WTC11 (cell line): Measurements from ENCODE around the gene RASSF8. TPM values are rescaled to one million over a fixed set of nuclear protein-coding genes. Genes with fewer than 3 reads are reported as not detected.

Experiments
- ATAC-seq: fragments of 200-7000 bp; cut with Tn5 transposase; 2 replicates; pipeline ENCODE4 v1.10.0; 2021; ENCODE audit warnings: mild to moderate bottlenecking, moderate library complexity
- CTCF ChIA-PET: fragments of 300-600 bp; sonication (Branson Sonifier 250); formaldehyde crosslinking; loops from one replicate; lab custom pipeline; 2021; ENCODE audit warnings: antibody characterized with exemption; lab: Charles Lee
- POLR2A ChIA-PET: fragments of 350-600 bp; sonication (Branson Sonifier 250); formaldehyde crosslinking; loops from one replicate; lab custom pipeline; 2021; ENCODE audit warnings: antibody characterized with exemption; lab: Charles Lee
- DNase-seq: peaks from one replicate; pipeline ENCODE4 v3.0.0; 2021; ENCODE audit warnings: low spot score
- H3K27ac Mint-ChIP-seq: 2 replicates; pipeline ENCODE4 v1.8.0; 2021; ENCODE audit warnings: mixed read lengths
- H3K27me3 Mint-ChIP-seq: 2 replicates; pipeline ENCODE4 v1.8.0; 2021; ENCODE audit warnings: low read depth, mild to moderate bottlenecking, moderate library complexity, mixed read lengths
- H3K36me3 Mint-ChIP-seq: 2 replicates; pipeline ENCODE4 v1.8.0; 2021; ENCODE audit warnings: mixed read lengths
- H3K4me1 Mint-ChIP-seq: 2 replicates; pipeline ENCODE4 v1.8.0; 2022; ENCODE audit warnings: mixed read lengths
- H3K4me3 Mint-ChIP-seq: 2 replicates; pipeline ENCODE4 v1.8.0; 2021; ENCODE audit warnings: mild to moderate bottlenecking, moderate library complexity, mixed read lengths
- H3K9me3 Mint-ChIP-seq: 2 replicates; pipeline ENCODE4 v1.8.0; 2021; ENCODE audit warnings: mixed read lengths
- FOXJ3 ChIP-seq: sonication (generic); formaldehyde crosslinking; IDR thresholded peaks from 2 replicates; pipeline ENCODE4 v1.9.0; 2021; ENCODE audit warnings: missing genetic modification reagents, mild to moderate bottlenecking, borderline replicate concordance
- NR1H2 ChIP-seq: sonication (generic); formaldehyde crosslinking; IDR thresholded peaks from 2 replicates; pipeline ENCODE4 v1.9.0; 2021; ENCODE audit warnings: mild to moderate bottlenecking, moderate library complexity, missing genetic modification reagents
- ZNF121 ChIP-seq: sonication (generic); formaldehyde crosslinking; IDR thresholded peaks from 2 replicates; pipeline ENCODE4 v1.8.0; 2023; ENCODE audit warnings: missing genetic modification reagents
- ZNF416 ChIP-seq: fragments of 250-450 bp; sonication (Bioruptor Pico); IDR thresholded peaks from 2 replicates; pipeline ENCODE4 v1.9.0; 2021; ENCODE audit warnings: mild to moderate bottlenecking, inconsistent platforms
- total RNA-seq: library from RNA; stranded (reverse); gene quantifications from 3 replicates; pipeline ENCODE4 v1.2.3, GENCODE V29; 2021
- TF ChIP-seq, protein P1 (sequence below): fragments of 250-450 bp; sonication (Bioruptor Pico); IDR thresholded peaks from 2 replicates; pipeline ENCODE4 v1.9.0; 2021; ENCODE audit warnings: moderate library complexity, mild to moderate bottlenecking, inconsistent platforms, borderline replicate concordance
- TF ChIP-seq, protein P2 (sequence below): sonication (generic); formaldehyde crosslinking; IDR thresholded peaks from 2 replicates; pipeline ENCODE4 v1.8.1; 2023; ENCODE audit warnings: mild to moderate bottlenecking, moderate library complexity, missing genetic modification reagents
- TF ChIP-seq, protein P3 (sequence below): sonication (generic); formaldehyde crosslinking; IDR thresholded peaks from 2 replicates; pipeline ENCODE4 v1.8.1; 2022; ENCODE audit warnings: low read depth, missing genetic modification reagents, borderline replicate concordance
- TF ChIP-seq, protein P4 (sequence below): sonication (generic); formaldehyde crosslinking; IDR thresholded peaks from 2 replicates; pipeline ENCODE4 v1.8.1; 2023; ENCODE audit warnings: mild to moderate bottlenecking, missing genetic modification reagents
- TF ChIP-seq, protein P5 (sequence below): sonication (generic); formaldehyde crosslinking; IDR thresholded peaks from 2 replicates; pipeline ENCODE4 v1.8.1; 2022; ENCODE audit warnings: mild to moderate bottlenecking, missing genetic modification reagents, moderate library complexity, borderline replicate concordance
- TF ChIP-seq, protein P6 (sequence below): sonication (generic); formaldehyde crosslinking; conservative IDR thresholded peaks from 2 replicates; pipeline ENCODE4 v1.8.1; 2023; ENCODE audit warnings: mild to moderate bottlenecking, low read depth, missing genetic modification reagents, moderate library complexity
- TF ChIP-seq, protein P7 (sequence below): sonication (generic); formaldehyde crosslinking; IDR thresholded peaks from 2 replicates; pipeline ENCODE4 v1.8.0; 2022; ENCODE audit warnings: mild to moderate bottlenecking, missing genetic modification reagents
- TF ChIP-seq, protein P8 (sequence below): sonication (generic); formaldehyde crosslinking; IDR thresholded peaks from 2 replicates; pipeline ENCODE4 v1.8.0; 2023; ENCODE audit warnings: mild to moderate bottlenecking, missing genetic modification reagents

RASSF8 gene
- total RNA-seq, 1 experiment from 2014 or later = 48.6 TPM

DNA sequence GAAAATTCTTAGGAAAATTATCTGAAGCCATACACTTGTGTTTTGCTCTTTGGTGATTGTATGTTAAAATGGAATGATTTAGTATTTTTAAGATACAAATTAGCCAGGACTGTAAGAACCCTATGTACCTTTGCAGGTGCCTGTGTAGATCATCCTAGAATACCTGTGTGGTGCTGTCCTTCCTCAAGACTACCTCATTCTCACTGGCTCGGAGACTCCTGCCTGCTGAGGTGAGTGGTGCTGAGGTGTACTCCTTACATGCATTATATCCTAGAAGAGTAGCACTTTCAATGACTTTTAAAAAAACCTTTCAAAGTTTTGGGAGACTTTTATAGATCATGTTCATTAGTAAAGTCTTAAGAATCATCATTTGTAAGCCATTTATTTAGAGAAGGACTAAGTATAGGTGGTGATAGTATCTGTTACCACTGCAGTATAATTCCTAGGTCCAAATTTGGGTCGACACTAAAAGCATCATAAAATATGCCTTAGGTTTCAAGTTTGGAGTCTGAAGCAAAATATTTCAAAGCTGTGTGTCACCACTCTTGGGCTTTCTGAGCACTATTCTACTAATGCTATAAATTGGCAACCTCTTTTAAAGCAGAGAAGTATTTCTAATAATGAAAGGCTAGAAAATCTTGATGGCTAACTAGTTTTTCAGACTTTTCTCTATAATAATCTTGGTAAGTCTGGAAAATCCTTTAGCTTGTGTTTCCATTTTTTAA lies 36.6 kb downstream of the RASSF8 start:
- no peak for TF ChIP-seq ZNF416 (CRISPR knock-in tag)
- TF ChIP-seq NR1H2 = no peak
- no peak for TF ChIP-seq ZNF121 (CRISPR knock-in tag)
- TF ChIP-seq, protein P1, sequence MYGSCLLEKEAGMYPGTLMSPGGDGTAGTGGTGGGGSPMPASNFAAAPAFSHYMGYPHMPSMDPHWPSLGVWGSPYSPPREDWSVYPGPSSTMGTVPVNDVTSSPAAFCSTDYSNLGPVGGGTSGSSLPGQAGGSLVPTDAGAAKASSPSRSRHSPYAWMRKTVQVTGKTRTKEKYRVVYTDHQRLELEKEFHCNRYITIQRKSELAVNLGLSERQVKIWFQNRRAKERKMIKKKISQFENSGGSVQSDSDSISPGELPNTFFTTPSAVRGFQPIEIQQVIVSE (CRISPR knock-in tag) = no peak
- TF ChIP-seq, protein P2, sequence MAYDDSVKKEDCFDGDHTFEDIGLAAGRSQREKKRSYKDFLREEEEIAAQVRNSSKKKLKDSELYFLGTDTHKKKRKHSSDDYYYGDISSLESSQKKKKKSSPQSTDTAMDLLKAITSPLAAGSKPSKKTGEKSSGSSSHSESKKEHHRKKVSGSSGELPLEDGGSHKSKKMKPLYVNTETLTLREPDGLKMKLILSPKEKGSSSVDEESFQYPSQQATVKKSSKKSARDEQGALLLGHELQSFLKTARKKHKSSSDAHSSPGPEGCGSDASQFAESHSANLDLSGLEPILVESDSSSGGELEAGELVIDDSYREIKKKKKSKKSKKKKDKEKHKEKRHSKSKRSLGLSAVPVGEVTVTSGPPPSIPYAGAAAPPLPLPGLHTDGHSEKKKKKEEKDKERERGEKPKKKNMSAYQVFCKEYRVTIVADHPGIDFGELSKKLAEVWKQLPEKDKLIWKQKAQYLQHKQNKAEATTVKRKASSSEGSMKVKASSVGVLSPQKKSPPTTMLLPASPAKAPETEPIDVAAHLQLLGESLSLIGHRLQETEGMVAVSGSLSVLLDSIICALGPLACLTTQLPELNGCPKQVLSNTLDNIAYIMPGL = no peak
- TF ChIP-seq, protein P3, sequence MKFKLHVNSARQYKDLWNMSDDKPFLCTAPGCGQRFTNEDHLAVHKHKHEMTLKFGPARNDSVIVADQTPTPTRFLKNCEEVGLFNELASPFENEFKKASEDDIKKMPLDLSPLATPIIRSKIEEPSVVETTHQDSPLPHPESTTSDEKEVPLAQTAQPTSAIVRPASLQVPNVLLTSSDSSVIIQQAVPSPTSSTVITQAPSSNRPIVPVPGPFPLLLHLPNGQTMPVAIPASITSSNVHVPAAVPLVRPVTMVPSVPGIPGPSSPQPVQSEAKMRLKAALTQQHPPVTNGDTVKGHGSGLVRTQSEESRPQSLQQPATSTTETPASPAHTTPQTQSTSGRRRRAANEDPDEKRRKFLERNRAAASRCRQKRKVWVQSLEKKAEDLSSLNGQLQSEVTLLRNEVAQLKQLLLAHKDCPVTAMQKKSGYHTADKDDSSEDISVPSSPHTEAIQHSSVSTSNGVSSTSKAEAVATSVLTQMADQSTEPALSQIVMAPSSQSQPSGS (CRISPR knock-in tag) = no peak
- TF ChIP-seq, protein P4, sequence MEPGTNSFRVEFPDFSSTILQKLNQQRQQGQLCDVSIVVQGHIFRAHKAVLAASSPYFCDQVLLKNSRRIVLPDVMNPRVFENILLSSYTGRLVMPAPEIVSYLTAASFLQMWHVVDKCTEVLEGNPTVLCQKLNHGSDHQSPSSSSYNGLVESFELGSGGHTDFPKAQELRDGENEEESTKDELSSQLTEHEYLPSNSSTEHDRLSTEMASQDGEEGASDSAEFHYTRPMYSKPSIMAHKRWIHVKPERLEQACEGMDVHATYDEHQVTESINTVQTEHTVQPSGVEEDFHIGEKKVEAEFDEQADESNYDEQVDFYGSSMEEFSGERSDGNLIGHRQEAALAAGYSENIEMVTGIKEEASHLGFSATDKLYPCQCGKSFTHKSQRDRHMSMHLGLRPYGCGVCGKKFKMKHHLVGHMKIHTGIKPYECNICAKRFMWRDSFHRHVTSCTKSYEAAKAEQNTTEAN = no peak
- TF ChIP-seq, protein P5, sequence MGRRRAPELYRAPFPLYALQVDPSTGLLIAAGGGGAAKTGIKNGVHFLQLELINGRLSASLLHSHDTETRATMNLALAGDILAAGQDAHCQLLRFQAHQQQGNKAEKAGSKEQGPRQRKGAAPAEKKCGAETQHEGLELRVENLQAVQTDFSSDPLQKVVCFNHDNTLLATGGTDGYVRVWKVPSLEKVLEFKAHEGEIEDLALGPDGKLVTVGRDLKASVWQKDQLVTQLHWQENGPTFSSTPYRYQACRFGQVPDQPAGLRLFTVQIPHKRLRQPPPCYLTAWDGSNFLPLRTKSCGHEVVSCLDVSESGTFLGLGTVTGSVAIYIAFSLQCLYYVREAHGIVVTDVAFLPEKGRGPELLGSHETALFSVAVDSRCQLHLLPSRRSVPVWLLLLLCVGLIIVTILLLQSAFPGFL (CRISPR knock-in tag) = no peak
- TF ChIP-seq FOXJ3 (CRISPR knock-in tag) = no peak
- TF ChIP-seq, protein P6, sequence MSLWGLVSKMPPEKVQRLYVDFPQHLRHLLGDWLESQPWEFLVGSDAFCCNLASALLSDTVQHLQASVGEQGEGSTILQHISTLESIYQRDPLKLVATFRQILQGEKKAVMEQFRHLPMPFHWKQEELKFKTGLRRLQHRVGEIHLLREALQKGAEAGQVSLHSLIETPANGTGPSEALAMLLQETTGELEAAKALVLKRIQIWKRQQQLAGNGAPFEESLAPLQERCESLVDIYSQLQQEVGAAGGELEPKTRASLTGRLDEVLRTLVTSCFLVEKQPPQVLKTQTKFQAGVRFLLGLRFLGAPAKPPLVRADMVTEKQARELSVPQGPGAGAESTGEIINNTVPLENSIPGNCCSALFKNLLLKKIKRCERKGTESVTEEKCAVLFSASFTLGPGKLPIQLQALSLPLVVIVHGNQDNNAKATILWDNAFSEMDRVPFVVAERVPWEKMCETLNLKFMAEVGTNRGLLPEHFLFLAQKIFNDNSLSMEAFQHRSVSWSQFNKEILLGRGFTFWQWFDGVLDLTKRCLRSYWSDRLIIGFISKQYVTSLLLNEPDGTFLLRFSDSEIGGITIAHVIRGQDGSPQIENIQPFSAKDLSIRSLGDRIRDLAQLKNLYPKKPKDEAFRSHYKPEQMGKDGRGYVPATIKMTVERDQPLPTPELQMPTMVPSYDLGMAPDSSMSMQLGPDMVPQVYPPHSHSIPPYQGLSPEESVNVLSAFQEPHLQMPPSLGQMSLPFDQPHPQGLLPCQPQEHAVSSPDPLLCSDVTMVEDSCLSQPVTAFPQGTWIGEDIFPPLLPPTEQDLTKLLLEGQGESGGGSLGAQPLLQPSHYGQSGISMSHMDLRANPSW = no peak
- TF ChIP-seq, protein P7, sequence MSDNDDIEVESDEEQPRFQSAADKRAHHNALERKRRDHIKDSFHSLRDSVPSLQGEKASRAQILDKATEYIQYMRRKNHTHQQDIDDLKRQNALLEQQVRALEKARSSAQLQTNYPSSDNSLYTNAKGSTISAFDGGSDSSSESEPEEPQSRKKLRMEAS (CRISPR knock-in tag) = no peak
- ChIA-PET POLR2A (no interaction called here), CTCF (interaction anchor here (1.3 kb wide), 1 partner anchor 24 kb away, joined by 3 read pairs; no protein-coding TSS in a partner anchor)
- H3K36me3 Mint-ChIP-seq = no peaks in the 10 kb centered on the region
- no peak overlapping the region for H3K4me3 Mint-ChIP-seq
- no peaks in the 10 kb centered on the region for H3K27me3 Mint-ChIP-seq
- DNase-seq (no peak), ATAC-seq (peak; percentile 88)
- peaks cover 69% of the 10 kb centered on the region for H3K4me1 Mint-ChIP-seq
- H3K9me3 Mint-ChIP-seq = no peaks in the 10 kb centered on the region
- H3K27ac Mint-ChIP-seq = peak overlapping the region; percentile 86

DNA sequence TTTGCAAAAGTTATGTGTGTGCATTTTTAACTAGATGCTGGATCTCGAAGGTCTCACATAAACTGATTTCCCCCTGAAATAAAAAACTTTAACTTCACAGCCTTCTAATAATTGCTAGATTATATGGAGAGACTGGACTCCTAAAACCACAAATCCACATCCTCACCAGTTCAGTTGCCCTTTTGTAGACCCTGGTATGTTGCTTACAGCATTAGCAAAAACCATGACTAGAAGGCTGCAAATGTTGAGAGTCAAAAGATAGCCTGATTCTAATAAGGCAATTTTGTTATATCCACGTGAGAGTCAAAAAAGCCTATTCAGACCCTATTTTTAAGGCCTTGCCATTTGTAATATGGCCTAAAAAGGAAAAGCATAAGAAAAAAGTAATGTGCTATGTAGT lies 37.4 kb downstream of the RASSF8 start:
- H3K4me3 Mint-ChIP-seq = no peak overlapping the region
- H3K27ac Mint-ChIP-seq = peak overlapping the region; percentile 85
- peaks cover 69% of the 10 kb centered on the region for H3K4me1 Mint-ChIP-seq

More for the DNA sequence above, 37.4 kb downstream of the RASSF8 start:
- ATAC-seq = no peak
- TF ChIP-seq, protein P8, sequence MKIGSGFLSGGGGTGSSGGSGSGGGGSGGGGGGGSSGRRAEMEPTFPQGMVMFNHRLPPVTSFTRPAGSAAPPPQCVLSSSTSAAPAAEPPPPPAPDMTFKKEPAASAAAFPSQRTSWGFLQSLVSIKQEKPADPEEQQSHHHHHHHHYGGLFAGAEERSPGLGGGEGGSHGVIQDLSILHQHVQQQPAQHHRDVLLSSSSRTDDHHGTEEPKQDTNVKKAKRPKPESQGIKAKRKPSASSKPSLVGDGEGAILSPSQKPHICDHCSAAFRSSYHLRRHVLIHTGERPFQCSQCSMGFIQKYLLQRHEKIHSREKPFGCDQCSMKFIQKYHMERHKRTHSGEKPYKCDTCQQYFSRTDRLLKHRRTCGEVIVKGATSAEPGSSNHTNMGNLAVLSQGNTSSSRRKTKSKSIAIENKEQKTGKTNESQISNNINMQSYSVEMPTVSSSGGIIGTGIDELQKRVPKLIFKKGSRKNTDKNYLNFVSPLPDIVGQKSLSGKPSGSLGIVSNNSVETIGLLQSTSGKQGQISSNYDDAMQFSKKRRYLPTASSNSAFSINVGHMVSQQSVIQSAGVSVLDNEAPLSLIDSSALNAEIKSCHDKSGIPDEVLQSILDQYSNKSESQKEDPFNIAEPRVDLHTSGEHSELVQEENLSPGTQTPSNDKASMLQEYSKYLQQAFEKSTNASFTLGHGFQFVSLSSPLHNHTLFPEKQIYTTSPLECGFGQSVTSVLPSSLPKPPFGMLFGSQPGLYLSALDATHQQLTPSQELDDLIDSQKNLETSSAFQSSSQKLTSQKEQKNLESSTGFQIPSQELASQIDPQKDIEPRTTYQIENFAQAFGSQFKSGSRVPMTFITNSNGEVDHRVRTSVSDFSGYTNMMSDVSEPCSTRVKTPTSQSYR = no peak
- Mint-ChIP-seq H3K36me3 (no peaks in the 10 kb centered on the region), H3K9me3 (no peaks in the 10 kb centered on the region), H3K27me3 (no peaks in the 10 kb centered on the region)
- no peak for DNase-seq
- ChIA-PET CTCF (no interaction called here), POLR2A (no interaction called here)
